ENCODE measurements around the gene MYOD1. TPM values are rescaled to one million over a fixed set of nuclear protein-coding genes. Genes with fewer than 3 reads are reported as not detected.

The MYOD1 gene
- total and polyA plus RNA-seq, 2 of the 13 experiments (the other 11 are each of a cell fraction or from before 2014, with no cell fraction given) = not detected

DNA sequence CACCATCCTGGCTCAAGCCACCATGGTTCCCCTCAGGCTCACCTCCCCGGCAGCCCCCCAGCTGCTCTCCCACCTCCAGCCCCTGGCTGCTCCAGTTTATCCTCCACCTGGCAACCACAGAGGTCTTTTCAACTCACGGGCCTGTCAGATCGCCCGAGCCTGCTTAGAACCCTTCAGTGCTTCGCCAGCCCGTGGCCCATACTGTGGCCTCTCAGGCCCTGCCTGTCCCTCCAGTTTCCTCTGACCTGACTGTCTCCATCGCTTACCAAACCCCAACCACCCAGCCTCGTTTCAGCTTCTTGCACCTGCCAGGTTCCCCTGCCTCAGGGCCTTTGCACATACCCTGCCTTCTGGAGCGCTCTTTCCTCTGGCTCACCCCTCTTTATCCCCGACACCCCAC lies 22.1 kb downstream of the MYOD1 start:
- Histone ChIP-seq H3K79me2 (ENCODE audit: insufficient read depth, low read length) (no peaks in the 10 kb centered on the region), H3K27ac (ENCODE audit: extremely low read length, insufficient read depth, low read length) (no peak overlapping the region), H3K4me2 (ENCODE audit: low read depth, low read length) (no peak overlapping the region), H3K36me3 (replicated peaks in 1 of 2; ENCODE audit: control insufficient read depth in 1 of 2, insufficient read depth in 2 of 2, low read length in 2 of 2) (no peaks in the 10 kb centered on the region), H3K27me3 (ENCODE audit: control insufficient read depth in 1 of 2, insufficient read depth in 2 of 2, low read length in 2 of 2) (peaks cover 2 to 47% of the 10 kb centered on the region in 2 experiments; a peak in 3 of 5 replicates), H3K9ac (ENCODE audit: insufficient read depth, low read depth, low read length) (no peak overlapping the region), H3K9me3 (ENCODE audit: low read length) (no peaks in the 10 kb centered on the region), H4K20me1 (ENCODE audit: insufficient read depth, low read length) (no peaks in the 10 kb centered on the region; the same call in 1 of the 2 replicates), H3K4me3 (replicated peaks in 1 of 3; ENCODE audit: insufficient read depth in 1 of 3, low read depth in 2 of 3, low read length in 3 of 3) (no peak overlapping the region), H2AFZ (ENCODE audit: low read length) (no peak overlapping the region), H3K4me1 (ENCODE audit: insufficient read depth, low read length) (peaks cover 9% of the 10 kb centered on the region)
- CTCF ChIA-PET (ENCODE audit: low intra/inter-chr PET ratio, low total read pairs) = no interaction called here
- POLR2A ChIA-PET = no interaction called here
- no peak for FAIRE-seq
- WGBS (ENCODE audit: low lambda C conversion rate) = 49% methylated on average over 10 of the region's 10 CpGs
- ATAC-seq = no peak
- in situ Hi-C loops (cut with HindIII; ENCODE audit: extremely low pct_ligation_motif_present, low pct_unique_long_range_greater_than_20kb) = no loop called here
- no peak for DNase-seq (ENCODE audit: low spot score)
- intact Hi-C loops (cut with micrococcal nuclease; ENCODE audit: unreplicated experiment) = no loop called here
- no TSS peak for BruUV-seq (replicated peaks)
- TF ChIP-seq, protein P1, sequence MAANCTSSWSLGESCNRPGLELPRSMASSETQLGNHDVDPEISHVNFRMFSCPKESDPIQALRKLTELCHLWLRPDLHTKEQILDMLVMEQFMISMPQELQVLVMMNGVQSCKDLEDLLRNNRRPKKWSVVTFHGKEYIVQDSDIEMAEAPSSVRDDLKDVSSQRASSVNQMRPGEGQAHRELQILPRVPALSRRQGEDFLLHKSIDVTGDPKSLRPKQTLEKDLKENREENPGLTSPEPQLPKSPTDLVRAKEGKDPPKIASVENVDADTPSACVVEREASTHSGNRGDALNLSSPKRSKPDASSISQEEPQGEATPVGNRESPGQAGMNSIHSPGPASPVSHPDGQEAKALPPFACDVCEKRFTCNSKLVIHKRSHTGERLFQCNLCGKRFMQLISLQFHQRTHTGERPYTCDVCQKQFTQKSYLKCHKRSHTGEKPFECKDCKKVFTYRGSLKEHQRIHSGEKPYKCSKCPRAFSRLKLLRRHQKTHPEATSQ (CRISPR knock-in tag; IDR thresholded peaks at IDR 0.05; ENCODE audit: borderline replicate concordance) = no peak
- TF ChIP-seq ZNF543 (CRISPR knock-in tag; IDR thresholded peaks at IDR 0.05) (no peak), KLF11 (CRISPR knock-in tag; IDR thresholded peaks at IDR 0.05) (no peak), ZNF546 (CRISPR knock-in tag; conservative IDR thresholded peaks at IDR 0.05) (no peak), AGO1 (IDR thresholded peaks at IDR 0.05; ENCODE audit: low read depth, low read length, poor library complexity, severe bottlenecking) (no peak), CENPX (CRISPR knock-in tag; IDR thresholded peaks at IDR 0.05) (no peak), ZNF607 (CRISPR knock-in tag; IDR thresholded peaks at IDR 0.05; ENCODE audit: borderline replicate concordance) (no peak), ZFY (CRISPR knock-in tag; IDR thresholded peaks at IDR 0.05) (no peak), MAFF (IDR thresholded peaks at IDR 0.05; ENCODE audit: low read depth, low read length) (no peak), TBP (CRISPR knock-in tag; IDR thresholded peaks at IDR 0.05) (no peak), RBM22 (optimal IDR thresholded peaks at IDR 0.05; ENCODE audit: low read length) (no peak), ZNF572 (CRISPR knock-in tag; IDR thresholded peaks at IDR 0.05) (no peak), ZNF33B (CRISPR knock-in tag; IDR thresholded peaks at IDR 0.05) (no peak)
- TF ChIP-seq, protein P2, sequence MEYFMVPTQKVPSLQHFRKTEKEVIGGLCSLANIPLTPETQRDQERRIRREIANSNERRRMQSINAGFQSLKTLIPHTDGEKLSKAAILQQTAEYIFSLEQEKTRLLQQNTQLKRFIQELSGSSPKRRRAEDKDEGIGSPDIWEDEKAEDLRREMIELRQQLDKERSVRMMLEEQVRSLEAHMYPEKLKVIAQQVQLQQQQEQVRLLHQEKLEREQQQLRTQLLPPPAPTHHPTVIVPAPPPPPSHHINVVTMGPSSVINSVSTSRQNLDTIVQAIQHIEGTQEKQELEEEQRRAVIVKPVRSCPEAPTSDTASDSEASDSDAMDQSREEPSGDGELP (IDR thresholded peaks at IDR 0.05; ENCODE audit: borderline replicate concordance, low read depth) = no peak
- TF ChIP-seq, protein P3, sequence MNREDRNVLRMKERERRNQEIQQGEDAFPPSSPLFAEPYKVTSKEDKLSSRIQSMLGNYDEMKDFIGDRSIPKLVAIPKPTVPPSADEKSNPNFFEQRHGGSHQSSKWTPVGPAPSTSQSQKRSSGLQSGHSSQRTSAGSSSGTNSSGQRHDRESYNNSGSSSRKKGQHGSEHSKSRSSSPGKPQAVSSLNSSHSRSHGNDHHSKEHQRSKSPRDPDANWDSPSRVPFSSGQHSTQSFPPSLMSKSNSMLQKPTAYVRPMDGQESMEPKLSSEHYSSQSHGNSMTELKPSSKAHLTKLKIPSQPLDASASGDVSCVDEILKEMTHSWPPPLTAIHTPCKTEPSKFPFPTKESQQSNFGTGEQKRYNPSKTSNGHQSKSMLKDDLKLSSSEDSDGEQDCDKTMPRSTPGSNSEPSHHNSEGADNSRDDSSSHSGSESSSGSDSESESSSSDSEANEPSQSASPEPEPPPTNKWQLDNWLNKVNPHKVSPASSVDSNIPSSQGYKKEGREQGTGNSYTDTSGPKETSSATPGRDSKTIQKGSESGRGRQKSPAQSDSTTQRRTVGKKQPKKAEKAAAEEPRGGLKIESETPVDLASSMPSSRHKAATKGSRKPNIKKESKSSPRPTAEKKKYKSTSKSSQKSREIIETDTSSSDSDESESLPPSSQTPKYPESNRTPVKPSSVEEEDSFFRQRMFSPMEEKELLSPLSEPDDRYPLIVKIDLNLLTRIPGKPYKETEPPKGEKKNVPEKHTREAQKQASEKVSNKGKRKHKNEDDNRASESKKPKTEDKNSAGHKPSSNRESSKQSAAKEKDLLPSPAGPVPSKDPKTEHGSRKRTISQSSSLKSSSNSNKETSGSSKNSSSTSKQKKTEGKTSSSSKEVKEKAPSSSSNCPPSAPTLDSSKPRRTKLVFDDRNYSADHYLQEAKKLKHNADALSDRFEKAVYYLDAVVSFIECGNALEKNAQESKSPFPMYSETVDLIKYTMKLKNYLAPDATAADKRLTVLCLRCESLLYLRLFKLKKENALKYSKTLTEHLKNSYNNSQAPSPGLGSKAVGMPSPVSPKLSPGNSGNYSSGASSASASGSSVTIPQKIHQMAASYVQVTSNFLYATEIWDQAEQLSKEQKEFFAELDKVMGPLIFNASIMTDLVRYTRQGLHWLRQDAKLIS (CRISPR knock-in tag; IDR thresholded peaks at IDR 0.05) = no peak
- TF ChIP-seq, protein P4, sequence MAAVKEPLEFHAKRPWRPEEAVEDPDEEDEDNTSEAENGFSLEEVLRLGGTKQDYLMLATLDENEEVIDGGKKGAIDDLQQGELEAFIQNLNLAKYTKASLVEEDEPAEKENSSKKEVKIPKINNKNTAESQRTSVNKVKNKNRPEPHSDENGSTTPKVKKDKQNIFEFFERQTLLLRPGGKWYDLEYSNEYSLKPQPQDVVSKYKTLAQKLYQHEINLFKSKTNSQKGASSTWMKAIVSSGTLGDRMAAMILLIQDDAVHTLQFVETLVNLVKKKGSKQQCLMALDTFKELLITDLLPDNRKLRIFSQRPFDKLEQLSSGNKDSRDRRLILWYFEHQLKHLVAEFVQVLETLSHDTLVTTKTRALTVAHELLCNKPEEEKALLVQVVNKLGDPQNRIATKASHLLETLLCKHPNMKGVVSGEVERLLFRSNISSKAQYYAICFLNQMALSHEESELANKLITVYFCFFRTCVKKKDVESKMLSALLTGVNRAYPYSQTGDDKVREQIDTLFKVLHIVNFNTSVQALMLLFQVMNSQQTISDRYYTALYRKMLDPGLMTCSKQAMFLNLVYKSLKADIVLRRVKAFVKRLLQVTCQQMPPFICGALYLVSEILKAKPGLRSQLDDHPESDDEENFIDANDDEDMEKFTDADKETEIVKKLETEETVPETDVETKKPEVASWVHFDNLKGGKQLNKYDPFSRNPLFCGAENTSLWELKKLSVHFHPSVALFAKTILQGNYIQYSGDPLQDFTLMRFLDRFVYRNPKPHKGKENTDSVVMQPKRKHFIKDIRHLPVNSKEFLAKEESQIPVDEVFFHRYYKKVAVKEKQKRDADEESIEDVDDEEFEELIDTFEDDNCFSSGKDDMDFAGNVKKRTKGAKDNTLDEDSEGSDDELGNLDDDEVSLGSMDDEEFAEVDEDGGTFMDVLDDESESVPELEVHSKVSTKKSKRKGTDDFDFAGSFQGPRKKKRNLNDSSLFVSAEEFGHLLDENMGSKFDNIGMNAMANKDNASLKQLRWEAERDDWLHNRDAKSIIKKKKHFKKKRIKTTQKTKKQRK (IDR thresholded peaks at IDR 0.05; ENCODE audit: low read length) = no peak
